Esophagus muscularis mucosa (tissue), 4 donors: Measurements from ENCODE around the gene ABO.

Experiments
- CTCF ChIP-seq, 3 experiments: fragments of 200-600 bp in 2 of 3; fragments of 450-650 bp in 1 of 3; sonication (generic) in 2 of 3; IDR thresholded peaks; one replicate each; pipeline ENCODE4 v1.5.1; 2017 to 2019; ENCODE audit warnings: antibody characterized with exemption in 3 of 3, mild to moderate bottlenecking in 2 of 3, moderate library complexity in 1 of 3
- EP300 ChIP-seq: sonication (generic); formaldehyde crosslinking; IDR thresholded peaks from one replicate; pipeline ENCODE4 v1.6.1; 2017; ENCODE audit warnings: antibody characterized with exemption
- POLR2A ChIP-seq: fragments of 450-650 bp; IDR thresholded peaks from one replicate; pipeline ENCODE4 v1.6.1; 2017; ENCODE audit warnings: antibody characterized with exemption, moderate library complexity, mild to moderate bottlenecking, low read depth
- POLR2AphosphoS5 ChIP-seq, 2 donors: sonication (generic); formaldehyde crosslinking; IDR thresholded peaks; one replicate each; pipeline ENCODE4 v1.6.1; 2017; ENCODE audit warnings: antibody characterized with exemption in 2 of 2

- no peak for TF ChIP-seq CTCF (IDR thresholded peaks at IDR 0.05)
- no peak for TF ChIP-seq POLR2A
- no peak for TF ChIP-seq POLR2AphosphoS5 (IDR thresholded peaks at IDR 0.05)
- no peak for TF ChIP-seq EP300
Measured at GRCh38 chr9:133322701-133323100, 47.7 kb upstream of the ABO start.
